Loucy (cell line): Measurements from ENCODE around the gene ZNF284.
"Not testable (repeated sequence)": the region's sequence is repeated elsewhere in the genome, so short reads cannot be mapped to it uniquely, and the experiment has no call there.

Source experiments
- H2AFZ ChIP-seq: fragments of 200-600 bp; sonication (generic); 2 replicates; pipeline ENCODE4 v1.6.0; 2016; ENCODE audit warnings: antibody characterized with exemption, mild to moderate bottlenecking, low read length, moderate library complexity
- H3F3A ChIP-seq: fragments of 200-600 bp; 2 replicates; pipeline ENCODE4 v1.6.0; 2016; ENCODE audit warnings: antibody characterized with exemption, low read depth, mild to moderate bottlenecking
- H3K27me3 ChIP-seq: fragments of 200-600 bp; sonication (generic); 2 replicates; pipeline ENCODE4 v1.6.1; 2014; ENCODE audit warnings: low read length, mild to moderate bottlenecking; ENCODE audit not compliant: insufficient read depth, poor library complexity, severe bottlenecking
- H3K36me3 ChIP-seq: fragments of 200-600 bp; sonication (generic); 2 replicates; pipeline ENCODE4 v1.6.1; 2016; ENCODE audit warnings: low read length; ENCODE audit not compliant: insufficient read depth
- H3K4me1 ChIP-seq: fragments of 200-600 bp; sonication (generic); 2 replicates; pipeline ENCODE4 v1.5.1; 2014; ENCODE audit warnings: low read length, mild to moderate bottlenecking; ENCODE audit not compliant: insufficient read depth, poor library complexity, severe bottlenecking
- H3K4me2 ChIP-seq: fragments of 200-600 bp; sonication (generic); 2 replicates; pipeline ENCODE4 v1.6.0; 2014; ENCODE audit warnings: antibody characterized with exemption, low read length, low read depth, mild to moderate bottlenecking; ENCODE audit not compliant: poor library complexity, severe bottlenecking
- H3K4me3 ChIP-seq: fragments of 200-600 bp; sonication (generic); 2 replicates; pipeline ENCODE4 v1.5.1; 2014; ENCODE audit warnings: low read length, mild to moderate bottlenecking, mixed read lengths; ENCODE audit not compliant: poor library complexity, severe bottlenecking
- H3K79me2 ChIP-seq: fragments of 200-600 bp; sonication (generic); 2 replicates; pipeline ENCODE4 v1.6.1; 2014; ENCODE audit warnings: low read length; ENCODE audit not compliant: insufficient read depth
- H3K9ac ChIP-seq: fragments of 200-600 bp; sonication (generic); 2 replicates; pipeline ENCODE4 v1.6.0; 2014; ENCODE audit warnings: mild to moderate bottlenecking, low read depth, low read length, moderate library complexity; ENCODE audit not compliant: poor library complexity, severe bottlenecking
- H3K9me2 ChIP-seq: fragments of 200-600 bp; sonication (generic); replicated peaks from 2 replicates; pipeline ENCODE4 v1.6.1; 2016; ENCODE audit warnings: low read depth, low read length, mixed read lengths
- H3K9me3 ChIP-seq: fragments of 200-600 bp; sonication (generic); 2 replicates; pipeline ENCODE4 v1.6.1; 2014; ENCODE audit warnings: mild to moderate bottlenecking, antibody characterized with exemption, low read length, low read depth; ENCODE audit not compliant: insufficient read depth
- H4K20me1 ChIP-seq: fragments of 200-600 bp; sonication (generic); 2 replicates; pipeline ENCODE4 v1.6.0; 2014; ENCODE audit warnings: antibody characterized with exemption, low read length, mild to moderate bottlenecking; ENCODE audit not compliant: insufficient read depth, poor library complexity, severe bottlenecking
- EZH2phosphoT487 ChIP-seq: fragments of 200-600 bp; IDR thresholded peaks from 2 replicates; pipeline ENCODE4 v1.6.1; 2018; ENCODE audit warnings: antibody characterized with exemption, mild to moderate bottlenecking, moderate library complexity, borderline replicate concordance
- TF ChIP-seq, protein P1 (sequence below): fragments of 200-600 bp; sonication (generic); conservative IDR thresholded peaks from 2 replicates; pipeline ENCODE4 v1.5.1; 2014; ENCODE audit warnings: mild to moderate bottlenecking, antibody characterized with exemption, low read length

ZNF284 gene

DNA sequence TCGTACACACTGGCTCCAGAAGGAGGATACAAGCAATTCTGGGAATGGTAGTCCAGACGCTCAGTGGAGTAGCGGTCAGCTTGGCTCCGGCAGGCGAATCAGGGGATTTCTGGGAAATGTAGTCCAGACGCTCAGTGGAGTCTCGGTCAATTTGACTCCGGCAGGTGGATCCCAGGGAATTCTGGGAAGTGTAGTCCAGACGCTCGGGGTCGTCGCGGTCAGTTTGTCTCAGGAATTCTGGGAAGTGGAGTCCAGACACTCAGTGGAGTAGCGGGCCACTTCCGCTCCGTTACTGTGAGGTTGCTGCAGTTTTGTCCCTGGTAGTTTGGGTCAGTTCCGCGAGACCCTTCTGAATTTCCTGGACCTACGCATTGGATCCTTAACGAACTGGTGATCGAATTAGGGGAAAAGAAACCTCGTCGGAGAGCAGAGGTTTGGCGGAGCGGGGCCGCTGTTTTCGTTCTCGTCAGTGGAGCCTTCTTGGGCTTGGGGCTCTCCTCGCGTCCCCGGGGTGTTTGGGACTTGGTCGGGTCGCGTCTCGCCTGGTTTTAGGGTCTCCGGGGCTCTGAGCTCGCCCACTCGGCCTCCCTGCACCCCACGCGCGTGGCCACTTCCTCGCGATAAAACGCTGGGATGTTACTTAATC is 41.3 kb downstream of the ZNF284 start, which contains the start of gene ZNF225:
TSS of gene ZNF225 (plus strand) at position 262 of the 646 bp plus-strand sequence. CDS start 2,429 bp downstream, outside the sequence.
- H3K9me2 ChIP-seq: no peaks in the 10 kb centered on the region
- TF ChIP-seq EZH2phosphoT487: no peak
- TF ChIP-seq, protein P1, sequence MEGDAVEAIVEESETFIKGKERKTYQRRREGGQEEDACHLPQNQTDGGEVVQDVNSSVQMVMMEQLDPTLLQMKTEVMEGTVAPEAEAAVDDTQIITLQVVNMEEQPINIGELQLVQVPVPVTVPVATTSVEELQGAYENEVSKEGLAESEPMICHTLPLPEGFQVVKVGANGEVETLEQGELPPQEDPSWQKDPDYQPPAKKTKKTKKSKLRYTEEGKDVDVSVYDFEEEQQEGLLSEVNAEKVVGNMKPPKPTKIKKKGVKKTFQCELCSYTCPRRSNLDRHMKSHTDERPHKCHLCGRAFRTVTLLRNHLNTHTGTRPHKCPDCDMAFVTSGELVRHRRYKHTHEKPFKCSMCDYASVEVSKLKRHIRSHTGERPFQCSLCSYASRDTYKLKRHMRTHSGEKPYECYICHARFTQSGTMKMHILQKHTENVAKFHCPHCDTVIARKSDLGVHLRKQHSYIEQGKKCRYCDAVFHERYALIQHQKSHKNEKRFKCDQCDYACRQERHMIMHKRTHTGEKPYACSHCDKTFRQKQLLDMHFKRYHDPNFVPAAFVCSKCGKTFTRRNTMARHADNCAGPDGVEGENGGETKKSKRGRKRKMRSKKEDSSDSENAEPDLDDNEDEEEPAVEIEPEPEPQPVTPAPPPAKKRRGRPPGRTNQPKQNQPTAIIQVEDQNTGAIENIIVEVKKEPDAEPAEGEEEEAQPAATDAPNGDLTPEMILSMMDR: no peak
- peaks cover 2% of the 10 kb centered on the region; the same call in 1 of the 2 replicates for H3K36me3 ChIP-seq
- H3K79me2 ChIP-seq: peaks cover 13% of the 10 kb centered on the region
- H3F3A ChIP-seq: no peaks in the 10 kb centered on the region
- peaks cover 13% of the 10 kb centered on the region for H3K4me1 ChIP-seq
- H3K9ac ChIP-seq: peak within 1 kb of the TSS; percentile 83
- no peaks in the 10 kb centered on the region for H4K20me1 ChIP-seq
- peak within 1 kb of the TSS; percentile 80 for H3K4me2 ChIP-seq
- 0 out of 2 replicates have a peak, but pooled peaks cover 3% of the 10 kb centered on the region for H3K9me3 ChIP-seq
- H3K4me3 ChIP-seq: peak within 1 kb of the TSS; percentile 78
- no peaks in the 10 kb centered on the region for H3K27me3 ChIP-seq
- peak within 1 kb of the TSS; percentile 97 for H2AFZ ChIP-seq

DNA sequence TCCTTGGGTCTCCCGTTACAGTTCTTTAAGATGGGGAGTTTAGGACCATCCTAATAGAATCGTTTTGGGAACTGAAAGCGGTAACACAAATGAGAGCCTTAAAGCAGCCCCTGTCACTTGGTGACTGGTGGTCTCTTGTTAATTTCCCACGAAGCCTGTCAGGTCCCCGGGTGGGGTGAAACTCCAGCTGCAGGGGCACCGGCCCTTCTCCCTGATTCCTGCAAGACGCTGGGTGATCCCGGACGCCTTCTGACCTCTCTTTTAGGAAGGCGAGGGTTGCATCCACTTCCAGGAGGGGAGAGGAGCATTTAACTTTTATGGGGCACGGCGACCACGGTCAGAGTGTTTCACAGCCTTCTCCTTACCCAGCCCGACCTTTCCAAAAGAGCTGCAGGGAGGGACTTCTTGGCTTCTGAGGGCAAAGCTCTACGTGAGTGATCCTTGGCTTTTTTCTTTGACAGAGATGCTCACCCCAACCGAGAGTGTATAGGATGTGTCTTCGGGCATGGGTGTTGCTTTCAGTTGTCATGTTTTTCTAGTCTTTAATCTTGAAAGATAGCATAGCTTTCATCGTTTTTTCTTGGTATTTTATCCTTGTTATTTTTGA is 41.9 kb downstream of the ZNF284 start:
- Histone ChIP-seq H4K20me1 (no peaks in the 10 kb centered on the region), H3K36me3 (peaks cover 5% of the 10 kb centered on the region; the same call in 1 of the 2 replicates), H3K4me3 (peak overlapping the region; percentile 78), H3K79me2 (peaks cover 13% of the 10 kb centered on the region), H3K9me3 (no peaks in the 10 kb centered on the region), H3K9me2 (no peaks in the 10 kb centered on the region), H3F3A (no peaks in the 10 kb centered on the region), H2AFZ (peak overlapping the region; percentile 97), H3K27me3 (no peaks in the 10 kb centered on the region), H3K9ac (peak overlapping the region; percentile 83), H3K4me2 (peak overlapping the region; percentile 79), H3K4me1 (peaks cover 13% of the 10 kb centered on the region)
- TF ChIP-seq, protein P1: no peak
- no peak for TF ChIP-seq EZH2phosphoT487

DNA sequence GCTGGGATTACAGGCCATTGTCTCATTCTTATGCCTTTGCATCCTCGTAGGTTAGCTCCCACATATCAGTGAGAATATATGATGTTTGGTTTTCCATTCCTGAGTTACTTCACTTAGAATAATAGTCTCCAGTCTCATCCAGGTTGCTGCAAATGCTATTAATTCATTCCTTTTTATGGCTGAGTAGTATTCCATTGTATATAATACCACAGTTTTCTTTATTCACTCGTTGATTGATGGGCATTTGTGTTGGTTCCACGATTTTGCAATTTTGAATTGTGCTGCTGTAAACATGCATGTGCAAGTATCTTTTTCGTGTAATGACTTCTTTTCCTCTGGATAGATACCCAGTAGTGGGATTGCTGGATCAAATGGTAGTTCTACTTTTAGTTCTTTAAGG is 49.2 kb downstream of the ZNF284 start:
- not testable (repeated sequence) for H3K9ac ChIP-seq, H3K27me3 ChIP-seq, H2AFZ ChIP-seq, H3K36me3 ChIP-seq, H3K79me2 ChIP-seq, H3K4me2 ChIP-seq, H3K9me2 ChIP-seq, H3F3A ChIP-seq, H4K20me1 ChIP-seq, H3K4me3 ChIP-seq, H3K4me1 ChIP-seq, H3K9me3 ChIP-seq
